ENCODE measurements around the gene CYP26A1. TPM values are rescaled to one million over a fixed set of nuclear protein-coding genes. Genes with fewer than 3 reads are reported as not detected.

The CYP26A1 gene
- total RNA-seq, 1 experiment from 2014 or later: 1.5 TPM

DNA sequence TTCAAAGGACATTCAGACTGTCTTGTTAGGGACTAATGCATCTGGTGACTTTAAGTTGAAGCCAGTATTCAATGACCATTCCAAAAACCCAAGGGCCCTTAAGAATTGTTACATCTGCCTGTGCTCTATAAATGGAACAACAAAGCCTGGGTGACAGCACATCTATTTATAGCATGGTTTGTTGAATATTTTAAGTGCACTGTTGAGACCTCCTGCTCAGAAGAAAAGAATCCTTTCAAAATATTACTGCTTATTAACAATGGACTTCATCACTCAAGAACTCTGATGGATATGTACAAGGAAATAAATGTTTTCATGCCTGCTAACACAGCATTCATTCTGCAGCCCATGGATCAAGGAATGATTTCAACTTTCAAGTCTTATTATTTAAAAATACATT is 46.2 kb upstream of the CYP26A1 start:
- H3K9me3 ChIP-seq (ENCODE audit: control insufficient read depth, insufficient read depth, low read depth, low read length): no peaks in the 10 kb centered on the region
- H3K4me1 ChIP-seq (ENCODE audit: control insufficient read depth, insufficient read depth, low read length): peaks cover 12% of the 10 kb centered on the region; the same call in 1 of the 2 replicates
- no peak for DNase-seq (ENCODE audit: low read depth, low spot score)
- H3K4me3 ChIP-seq (ENCODE audit: low read depth in 2 of 2, low read length in 2 of 2): no peak overlapping the region
- TF ChIP-seq, protein P1, sequence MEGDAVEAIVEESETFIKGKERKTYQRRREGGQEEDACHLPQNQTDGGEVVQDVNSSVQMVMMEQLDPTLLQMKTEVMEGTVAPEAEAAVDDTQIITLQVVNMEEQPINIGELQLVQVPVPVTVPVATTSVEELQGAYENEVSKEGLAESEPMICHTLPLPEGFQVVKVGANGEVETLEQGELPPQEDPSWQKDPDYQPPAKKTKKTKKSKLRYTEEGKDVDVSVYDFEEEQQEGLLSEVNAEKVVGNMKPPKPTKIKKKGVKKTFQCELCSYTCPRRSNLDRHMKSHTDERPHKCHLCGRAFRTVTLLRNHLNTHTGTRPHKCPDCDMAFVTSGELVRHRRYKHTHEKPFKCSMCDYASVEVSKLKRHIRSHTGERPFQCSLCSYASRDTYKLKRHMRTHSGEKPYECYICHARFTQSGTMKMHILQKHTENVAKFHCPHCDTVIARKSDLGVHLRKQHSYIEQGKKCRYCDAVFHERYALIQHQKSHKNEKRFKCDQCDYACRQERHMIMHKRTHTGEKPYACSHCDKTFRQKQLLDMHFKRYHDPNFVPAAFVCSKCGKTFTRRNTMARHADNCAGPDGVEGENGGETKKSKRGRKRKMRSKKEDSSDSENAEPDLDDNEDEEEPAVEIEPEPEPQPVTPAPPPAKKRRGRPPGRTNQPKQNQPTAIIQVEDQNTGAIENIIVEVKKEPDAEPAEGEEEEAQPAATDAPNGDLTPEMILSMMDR (IDR thresholded peaks at IDR 0.05): no peak
- TF ChIP-seq SIN3A (IDR thresholded peaks at IDR 0.05; ENCODE audit: borderline replicate concordance, insufficient read depth, low read depth, low read length) (no peak), TCF7L2 (IDR thresholded peaks at IDR 0.05; ENCODE audit: low read depth, low read length) (no peak), POLR2AphosphoS5 (IDR thresholded peaks at IDR 0.05; ENCODE audit: low read depth, low read length) (no peak), REST (IDR thresholded peaks at IDR 0.05; ENCODE audit: insufficient read depth in 1 of 2, low read depth in 2 of 2, low read length in 1 of 2) (no peak)
- BruUV-seq (replicated peaks): no TSS peak
- ATAC-seq: no peak
- no peaks in the 10 kb centered on the region for H3K36me3 ChIP-seq (ENCODE audit: control insufficient read depth, insufficient read depth, low read length)
- intact Hi-C loops (cut with micrococcal nuclease; ENCODE audit: unreplicated experiment) (no loop called here), in situ Hi-C loops (cut with HindIII; ENCODE audit: low pct_unique_long_range_greater_than_20kb, low sequenced_read_pairs) (no loop called here)
- no peak overlapping the region for H3K27ac ChIP-seq (ENCODE audit: low read length)
- H3K27me3 ChIP-seq (ENCODE audit: control insufficient read depth, insufficient read depth, low read length): no peaks in the 10 kb centered on the region
- POLR2A ChIA-PET: no interaction called here
- CTCF ChIA-PET: no interaction called here

DNA sequence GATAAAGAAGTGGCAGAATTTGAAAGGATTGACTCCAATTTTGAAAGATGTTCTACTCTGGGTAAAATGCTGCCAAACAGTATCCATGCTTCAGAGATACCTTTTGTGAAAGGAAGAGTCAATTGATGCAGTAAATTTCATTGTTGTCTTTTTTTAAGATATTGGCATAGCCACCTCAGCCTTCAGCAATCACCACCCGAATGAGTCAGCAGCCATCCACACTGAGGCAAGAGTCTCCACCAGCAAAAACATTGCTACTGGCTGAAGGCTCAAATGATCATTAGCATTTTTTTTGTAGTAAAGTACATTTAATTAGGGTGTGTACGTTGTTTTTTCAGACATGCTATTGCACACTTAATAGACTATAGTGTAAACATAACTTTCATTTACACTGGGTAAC is 44.8 kb upstream of the CYP26A1 start:
- ChIA-PET CTCF (no interaction called here), POLR2A (no interaction called here)
- no peak for DNase-seq (ENCODE audit: low read depth, low spot score)
- in situ Hi-C loops (cut with HindIII; ENCODE audit: low pct_unique_long_range_greater_than_20kb, low sequenced_read_pairs): no loop called here
- H3K4me3 ChIP-seq (ENCODE audit: low read depth in 2 of 2, low read length in 2 of 2): no peak overlapping the region
- TF ChIP-seq POLR2AphosphoS5 (IDR thresholded peaks at IDR 0.05; ENCODE audit: low read depth, low read length): no peak
- intact Hi-C loops (cut with micrococcal nuclease; ENCODE audit: unreplicated experiment): no loop called here
- no peaks in the 10 kb centered on the region for H3K36me3 ChIP-seq (ENCODE audit: control insufficient read depth, insufficient read depth, low read length)
- H3K27me3 ChIP-seq (ENCODE audit: control insufficient read depth, insufficient read depth, low read length): no peaks in the 10 kb centered on the region
- ATAC-seq: no peak
- no peak overlapping the region for H3K27ac ChIP-seq (ENCODE audit: low read length)
- H3K9me3 ChIP-seq (ENCODE audit: control insufficient read depth, insufficient read depth, low read depth, low read length): no peaks in the 10 kb centered on the region
- peaks cover 12% of the 10 kb centered on the region; the same call in 1 of the 2 replicates for H3K4me1 ChIP-seq (ENCODE audit: control insufficient read depth, insufficient read depth, low read length)
- no TSS peak for BruUV-seq (replicated peaks)

- BruUV-seq (replicated peaks): no TSS peak
- TF ChIP-seq REST (IDR thresholded peaks at IDR 0.05; ENCODE audit: insufficient read depth in 1 of 2, low read depth in 2 of 2, low read length in 1 of 2): no peak
- ATAC-seq: peak; percentile 92
- Histone ChIP-seq H3K27ac (ENCODE audit: low read length) (peak overlapping the region; percentile 30; the same call in 1 of the 2 replicates), H3K4me3 (ENCODE audit: low read depth in 2 of 2, low read length in 2 of 2) (no peak overlapping the region), H3K27me3 (ENCODE audit: control insufficient read depth, insufficient read depth, low read length) (no peaks in the 10 kb centered on the region), H3K4me1 (ENCODE audit: control insufficient read depth, insufficient read depth, low read length) (peaks cover 12% of the 10 kb centered on the region; the same call in 1 of the 2 replicates), H3K9me3 (ENCODE audit: control insufficient read depth, insufficient read depth, low read depth, low read length) (no peaks in the 10 kb centered on the region), H3K36me3 (ENCODE audit: control insufficient read depth, insufficient read depth, low read length) (no peaks in the 10 kb centered on the region)
- no peak for DNase-seq (ENCODE audit: low read depth, low spot score)
- ChIA-PET POLR2A (no interaction called here), CTCF (no interaction called here)
- intact Hi-C loops (cut with micrococcal nuclease; ENCODE audit: unreplicated experiment) (no loop called here), in situ Hi-C loops (cut with HindIII; ENCODE audit: low pct_unique_long_range_greater_than_20kb, low sequenced_read_pairs) (no loop called here)
Measured at GRCh38 chr10:93030409-93030808, 43.3 kb upstream of the CYP26A1 start.
